Subcutaneous abdominal adipose tissue (tissue), 5 donors: ENCODE results near the gene HPX.

Experiments used
- H3K27ac ChIP-seq: one replicate; pipeline ENCODE4 v1.7.0; 2013; ENCODE audit warnings: low read depth, mild to moderate bottlenecking, inconsistent platforms, low read length, moderate library complexity
- H3K27me3 ChIP-seq, 5 donors: one replicate each; pipeline ENCODE4 v1.7.0; 2013; ENCODE audit warnings: low read length in 5 of 5, inconsistent platforms in 1 of 5; ENCODE audit not compliant: control insufficient read depth in 5 of 5, insufficient read depth in 4 of 5
- H3K36me3 ChIP-seq, 5 donors: one replicate each; pipeline ENCODE4 v1.7.0; 2013; ENCODE audit warnings: low read length in 5 of 5; ENCODE audit not compliant: control insufficient read depth in 5 of 5, insufficient read depth in 5 of 5
- H3K4me1 ChIP-seq, 5 donors: one replicate each; pipeline ENCODE4 v1.7.0; 2013; ENCODE audit warnings: low read length in 5 of 5, mild to moderate bottlenecking in 3 of 5, moderate library complexity in 1 of 5; ENCODE audit not compliant: control insufficient read depth in 5 of 5, insufficient read depth in 5 of 5
- H3K4me3 ChIP-seq, 5 donors: one replicate each; pipeline ENCODE4 v1.7.0; 2013; ENCODE audit warnings: low read length in 5 of 5, low read depth in 1 of 5
- H3K9ac ChIP-seq, 5 donors: one replicate each; pipeline ENCODE4 v1.7.0; 2013; ENCODE audit warnings: low read length in 5 of 5, mild to moderate bottlenecking in 4 of 5, moderate library complexity in 3 of 5
- H3K9me3 ChIP-seq, 5 donors: one replicate each; pipeline ENCODE4 v1.7.0; 2013; ENCODE audit warnings: low read length in 5 of 5; ENCODE audit not compliant: control insufficient read depth in 5 of 5
- donor health status: healthy.
- donor health status: healthy.
- donor health status: healthy.
- donor health status: healthy.
- donor health status: healthy.

The HPX gene

DNA sequence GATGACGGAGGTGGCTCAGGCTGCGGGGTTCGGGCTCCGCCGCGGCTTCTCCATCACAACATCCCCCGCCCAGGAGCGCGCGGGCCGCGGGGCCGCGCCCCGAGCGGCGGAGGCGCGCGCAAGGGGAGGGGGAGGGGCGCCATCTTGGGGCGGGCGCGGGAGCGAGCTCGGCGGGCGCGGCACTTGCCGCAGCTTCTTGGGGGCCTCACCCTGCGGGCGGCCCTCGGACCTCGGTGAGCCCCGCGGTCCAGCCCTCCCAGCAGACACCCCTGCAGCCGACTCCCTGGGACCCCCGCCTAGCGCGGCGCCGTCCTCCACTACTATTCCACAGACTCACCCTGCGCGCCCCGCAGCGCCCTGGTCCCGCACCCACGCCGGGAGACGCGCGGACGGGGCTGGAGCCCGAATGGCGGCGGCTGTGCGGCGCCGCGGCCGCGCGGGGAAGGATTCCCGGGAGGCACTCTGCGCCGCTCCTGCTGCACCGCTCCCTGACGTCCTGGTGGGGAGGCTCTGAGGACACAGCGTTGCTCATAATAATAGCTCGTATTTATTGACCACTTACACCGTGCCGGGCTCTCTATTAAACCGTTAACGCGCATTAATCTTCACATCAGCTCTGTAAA, 21.7 kb downstream of the HPX start, which contains the start of gene APBB1:
Gene APBB1 (minus strand): TSS at position 86 of the 623 bp plus-strand sequence. CDS start 7,747 bp downstream, outside the sequence.
- H3K36me3 ChIP-seq = no peaks in the 10 kb centered on the region
- H3K9me3 ChIP-seq = no peaks in the 10 kb centered on the region
- H3K27me3 ChIP-seq = no peaks in the 10 kb centered on the region
- peak within 1 kb of the TSS; percentile 21 to 83 (median 60) for H3K9ac ChIP-seq
- peak within 1 kb of the TSS; percentile 49 for H3K27ac ChIP-seq
- peaks cover 0 to 25% (median 16%) of the 10 kb centered on the region in 5 donors for H3K4me1 ChIP-seq
- peak within 1 kb of the TSS; percentile 73 to 84 (median 79) for H3K4me3 ChIP-seq

DNA sequence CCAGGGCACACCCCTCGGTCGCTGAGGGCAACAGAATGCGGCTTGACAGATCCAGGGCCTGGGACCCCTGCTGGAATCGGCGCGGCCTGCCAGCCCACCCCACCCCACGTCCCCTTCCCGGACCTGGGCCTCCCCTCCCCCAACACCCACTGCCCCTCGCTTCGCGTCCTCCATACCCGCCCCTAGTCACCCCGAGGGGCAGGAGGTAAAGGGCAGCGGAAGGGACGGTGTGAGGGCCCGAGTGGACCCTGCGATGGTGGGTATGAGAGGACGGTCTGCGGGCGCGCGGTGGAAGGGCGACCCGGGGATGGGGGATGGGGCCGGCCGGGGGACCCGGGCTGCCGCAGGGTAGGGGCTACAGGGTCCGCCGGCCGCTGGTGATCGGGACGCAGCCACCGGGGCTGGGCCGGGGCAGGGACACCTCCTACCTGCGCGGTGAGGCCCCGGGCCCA, 22.2 kb downstream of the HPX start:
- H3K36me3 ChIP-seq = no peaks in the 10 kb centered on the region
- H3K9ac ChIP-seq = peak overlapping the region in 4 of 5 donors; percentile 6 to 78 (median 60)
- peak overlapping the region in 4 of 5 donors; percentile 73 to 84 (median 78) for H3K4me3 ChIP-seq
- H3K27me3 ChIP-seq = no peaks in the 10 kb centered on the region
- no peaks in the 10 kb centered on the region for H3K9me3 ChIP-seq
- H3K4me1 ChIP-seq = peaks cover 0 to 25% (median 16%) of the 10 kb centered on the region in 5 donors
- H3K27ac ChIP-seq = no peak overlapping the region

DNA sequence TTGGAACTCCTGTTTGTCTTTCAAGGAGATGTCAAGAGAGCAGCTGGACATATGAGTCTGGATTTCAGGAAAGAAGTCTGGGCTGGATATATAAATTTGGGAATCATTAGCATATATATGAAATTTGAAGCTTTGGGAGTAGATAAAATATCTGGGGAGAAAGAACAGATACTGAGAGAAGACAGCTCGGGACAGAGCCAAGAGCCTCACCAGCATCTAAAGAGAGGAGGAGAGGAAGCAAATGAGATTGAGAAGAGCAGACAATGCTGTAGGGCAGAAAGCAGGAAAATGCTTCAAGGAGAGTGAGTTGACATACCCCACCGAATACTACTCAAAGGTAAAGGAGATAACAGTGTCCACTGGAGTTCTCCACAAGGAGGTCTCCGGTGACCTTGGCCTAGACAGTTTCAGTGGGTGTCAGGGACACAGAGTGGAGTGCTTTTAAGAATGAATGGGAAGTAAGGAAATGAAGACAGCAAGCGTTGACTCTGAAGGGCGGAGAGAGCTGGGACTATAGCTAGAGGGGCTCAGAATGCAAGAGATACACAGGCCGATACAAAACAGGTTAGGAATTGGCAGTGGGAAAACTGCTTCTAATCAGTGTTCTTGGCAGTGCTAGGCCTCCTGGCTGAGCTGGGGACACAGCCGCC, 22.8 kb downstream of the HPX start:
- peaks cover 0 to 25% (median 16%) of the 10 kb centered on the region in 5 donors for H3K4me1 ChIP-seq
- H3K4me3 ChIP-seq = peak overlapping the region in 4 of 5 donors; percentile 73 to 84 (median 78)
- no peaks in the 10 kb centered on the region for H3K36me3 ChIP-seq
- H3K27me3 ChIP-seq = no peaks in the 10 kb centered on the region
- H3K27ac ChIP-seq = no peak overlapping the region
- no peaks in the 10 kb centered on the region for H3K9me3 ChIP-seq
- H3K9ac ChIP-seq = peak overlapping the region in 3 of 5 donors; percentile 50 to 78 (median 54)

DNA sequence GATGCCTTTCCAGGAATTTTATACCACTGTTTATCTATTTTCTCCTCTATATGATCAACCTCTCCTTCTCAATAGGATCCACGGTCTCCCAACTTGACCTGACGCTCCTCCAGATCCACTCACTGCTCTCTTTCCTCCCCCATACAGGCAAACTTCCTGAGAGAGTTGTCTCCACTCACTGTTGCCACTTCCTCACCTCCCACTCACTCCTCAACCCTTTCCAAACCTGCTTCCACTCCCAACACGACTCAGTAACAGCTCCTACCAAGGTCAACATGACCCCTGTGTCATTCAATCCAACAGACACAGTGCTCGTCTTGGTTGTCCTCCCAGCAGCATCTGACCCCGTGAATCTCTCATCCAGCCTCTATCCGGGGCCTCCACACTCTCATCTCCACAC, 25.0 kb downstream of the HPX start:
- Histone ChIP-seq H3K4me1 (peaks cover 0 to 25% (median 16%) of the 10 kb centered on the region in 5 donors), H3K36me3 (peaks cover 0 to 6% (median 2%) of the 10 kb centered on the region in 5 donors), H3K9me3 (no peaks in the 10 kb centered on the region), H3K9ac (no peak overlapping the region), H3K27me3 (no peaks in the 10 kb centered on the region), H3K27ac (no peak overlapping the region), H3K4me3 (no peak overlapping the region)

DNA sequence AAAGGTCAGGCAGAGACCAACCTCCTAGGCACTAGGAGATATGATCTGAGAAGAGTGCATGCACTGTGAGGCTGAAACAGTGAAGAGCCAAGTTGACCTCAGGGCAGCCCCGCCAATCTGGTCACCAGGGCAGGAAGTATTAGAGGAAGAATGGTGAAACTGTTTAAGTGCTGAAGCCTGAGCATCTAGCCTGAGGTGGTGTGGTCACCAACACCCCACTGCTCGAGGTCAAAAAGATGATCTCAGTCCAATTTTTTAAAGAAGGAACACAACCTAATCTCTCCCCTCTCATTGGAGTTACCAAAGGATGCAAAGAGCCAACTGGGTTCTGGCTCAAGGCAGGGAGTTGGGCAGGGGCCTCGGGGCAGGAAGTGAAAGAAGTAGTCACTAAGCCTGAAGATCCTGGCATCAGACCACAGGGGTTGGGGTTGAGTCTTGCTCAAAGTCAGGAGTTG, 25.9 kb downstream of the HPX start:
- no peak overlapping the region for H3K9ac ChIP-seq
- no peak overlapping the region for H3K27ac ChIP-seq

DNA sequence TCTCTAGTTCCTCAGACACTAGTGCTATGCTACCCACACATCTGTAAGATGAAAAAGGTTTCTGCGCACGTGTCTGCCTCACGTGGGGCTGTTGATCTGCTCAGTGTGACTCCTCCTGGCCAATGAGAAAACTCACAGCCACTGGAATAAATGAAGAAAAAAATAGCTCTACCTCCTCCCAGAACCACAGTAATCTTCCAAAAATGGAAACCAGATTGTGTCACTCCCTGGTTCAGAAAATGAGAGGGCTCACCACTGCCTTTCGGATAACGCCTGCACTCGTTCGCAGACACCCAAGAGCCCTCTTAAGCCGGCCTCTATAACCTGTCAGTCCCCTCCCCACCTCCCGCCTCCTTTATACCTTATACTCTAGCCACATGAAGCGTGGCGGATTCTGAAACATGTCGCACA, 27.0 kb downstream of the HPX start:
- peaks cover 0 to 16% (median 9%) of the 10 kb centered on the region in 5 donors for H3K4me1 ChIP-seq
- H3K9me3 ChIP-seq = no peaks in the 10 kb centered on the region
- H3K36me3 ChIP-seq = peaks cover 0 to 23% (median 8%) of the 10 kb centered on the region in 5 donors
- no peak overlapping the region for H3K4me3 ChIP-seq
- no peak overlapping the region for H3K9ac ChIP-seq
- H3K27me3 ChIP-seq = no peaks in the 10 kb centered on the region
- no peak overlapping the region for H3K27ac ChIP-seq

More for the DNA sequence above, 25.9 kb downstream of the HPX start:
- H3K4me1 ChIP-seq = peaks cover 0 to 24% (median 15%) of the 10 kb centered on the region in 5 donors
- H3K36me3 ChIP-seq = peaks cover 0 to 14% (median 8%) of the 10 kb centered on the region in 5 donors
- no peaks in the 10 kb centered on the region for H3K9me3 ChIP-seq
- H3K4me3 ChIP-seq = no peak overlapping the region
- no peaks in the 10 kb centered on the region for H3K27me3 ChIP-seq

DNA sequence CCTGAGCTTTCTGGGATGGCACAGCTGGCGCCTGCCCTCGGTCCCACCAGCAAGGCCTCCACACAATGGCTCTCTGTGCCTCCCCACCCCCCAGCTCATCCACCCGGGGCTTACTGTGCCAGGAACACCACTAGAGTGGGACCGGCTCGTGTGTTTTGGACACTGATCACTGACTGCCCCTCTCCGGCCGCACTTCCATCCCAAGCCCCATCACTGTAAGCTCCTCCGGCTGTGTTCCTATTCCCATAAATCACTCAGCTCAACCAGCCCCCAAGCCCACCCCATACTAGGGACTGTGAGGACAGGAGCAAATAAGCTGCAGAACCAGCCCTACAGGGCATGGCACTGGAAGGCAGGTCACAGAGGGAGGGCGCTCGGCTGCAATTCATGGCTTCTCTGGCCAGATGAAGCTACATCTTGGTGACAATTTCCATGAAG, 29.2 kb downstream of the HPX start:
- no peak overlapping the region for H3K9ac ChIP-seq
- peaks cover 0 to 23% (median 8%) of the 10 kb centered on the region in 5 donors for H3K36me3 ChIP-seq
- H3K27ac ChIP-seq = no peak overlapping the region
- H3K4me3 ChIP-seq = no peak overlapping the region
- H3K27me3 ChIP-seq = no peaks in the 10 kb centered on the region
- H3K4me1 ChIP-seq = peaks cover 0 to 8% (median 3%) of the 10 kb centered on the region in 5 donors
- H3K9me3 ChIP-seq = no peaks in the 10 kb centered on the region

DNA sequence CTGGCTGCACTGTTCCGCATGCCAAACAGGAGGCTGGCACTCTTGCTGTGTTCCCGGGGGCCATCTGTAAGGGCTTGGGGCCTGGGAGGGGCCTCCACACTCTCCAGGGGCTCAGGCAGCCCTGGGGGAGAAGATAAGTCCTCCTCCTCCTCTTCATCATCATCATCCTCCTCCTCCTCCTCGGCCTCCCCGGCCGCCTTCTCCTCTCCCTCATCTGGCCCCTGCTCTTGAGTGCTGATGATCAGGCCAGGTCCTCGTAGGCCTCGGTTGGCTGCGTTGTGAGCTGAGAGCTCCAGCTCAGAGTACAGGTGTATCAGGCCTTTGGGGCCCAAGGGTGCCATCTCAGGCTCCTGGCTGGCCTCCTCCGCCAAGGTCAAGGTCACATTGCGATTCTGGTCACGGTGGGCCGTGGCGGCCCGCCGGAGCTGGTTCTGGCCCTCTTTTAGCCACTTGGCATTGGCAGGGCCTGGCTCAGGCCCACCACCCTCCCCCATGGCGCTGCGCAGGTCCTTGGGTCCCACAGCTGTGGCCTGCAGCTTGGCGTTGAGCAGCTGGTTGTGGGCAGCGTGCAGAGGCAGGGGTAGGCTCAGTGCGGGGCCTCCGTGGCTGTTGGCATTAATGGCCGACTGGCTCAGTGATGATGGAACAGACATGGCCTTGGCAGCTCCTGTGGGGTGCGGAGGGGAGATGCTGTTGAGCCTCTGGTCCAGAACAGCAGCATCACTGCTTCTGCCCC, 29.9 kb downstream of the HPX start:
- H3K27ac ChIP-seq = no peak overlapping the region
- H3K4me1 ChIP-seq = peaks cover 0 to 8% (median 3%) of the 10 kb centered on the region in 5 donors
- H3K4me3 ChIP-seq = no peak overlapping the region
- no peaks in the 10 kb centered on the region for H3K9me3 ChIP-seq
- H3K36me3 ChIP-seq = peaks cover 0 to 23% (median 8%) of the 10 kb centered on the region in 5 donors
- H3K9ac ChIP-seq = no peak overlapping the region
- H3K27me3 ChIP-seq = no peaks in the 10 kb centered on the region

DNA sequence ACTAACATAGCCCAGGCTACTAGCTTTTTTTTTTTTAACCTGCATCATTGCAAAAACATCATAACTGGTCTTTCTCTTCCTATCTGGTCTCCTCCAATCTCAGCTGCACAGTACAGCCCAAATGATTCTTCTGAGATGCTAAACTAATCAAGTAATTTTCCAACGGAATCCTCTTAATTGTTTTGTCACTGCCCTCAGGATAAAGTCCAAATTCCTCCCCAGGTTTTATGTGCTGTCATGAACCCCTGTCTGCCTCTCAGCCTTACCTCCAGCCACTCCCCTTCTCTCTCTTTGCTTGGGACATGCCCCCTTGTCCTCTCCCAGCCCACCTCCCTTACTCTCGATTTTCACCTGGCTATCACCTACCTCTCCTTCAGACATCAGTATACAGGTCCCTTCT, 34.4 kb downstream of the HPX start:
- no peak overlapping the region for H3K4me3 ChIP-seq
- H3K4me1 ChIP-seq = no peaks in the 10 kb centered on the region
- no peaks in the 10 kb centered on the region for H3K9me3 ChIP-seq
- H3K9ac ChIP-seq = no peak overlapping the region
- H3K27ac ChIP-seq = no peak overlapping the region
- peaks cover 0 to 50% (median 22%) of the 10 kb centered on the region in 5 donors for H3K36me3 ChIP-seq
- H3K27me3 ChIP-seq = no peaks in the 10 kb centered on the region
